ENCODE measurements around the gene PRPH2. TPM values are rescaled to one million over a fixed set of nuclear protein-coding genes. Genes with fewer than 3 reads are reported as not detected.

Gene PRPH2, protein sequence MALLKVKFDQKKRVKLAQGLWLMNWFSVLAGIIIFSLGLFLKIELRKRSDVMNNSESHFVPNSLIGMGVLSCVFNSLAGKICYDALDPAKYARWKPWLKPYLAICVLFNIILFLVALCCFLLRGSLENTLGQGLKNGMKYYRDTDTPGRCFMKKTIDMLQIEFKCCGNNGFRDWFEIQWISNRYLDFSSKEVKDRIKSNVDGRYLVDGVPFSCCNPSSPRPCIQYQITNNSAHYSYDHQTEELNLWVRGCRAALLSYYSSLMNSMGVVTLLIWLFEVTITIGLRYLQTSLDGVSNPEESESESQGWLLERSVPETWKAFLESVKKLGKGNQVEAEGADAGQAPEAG
- not detected for total RNA-seq

DNA sequence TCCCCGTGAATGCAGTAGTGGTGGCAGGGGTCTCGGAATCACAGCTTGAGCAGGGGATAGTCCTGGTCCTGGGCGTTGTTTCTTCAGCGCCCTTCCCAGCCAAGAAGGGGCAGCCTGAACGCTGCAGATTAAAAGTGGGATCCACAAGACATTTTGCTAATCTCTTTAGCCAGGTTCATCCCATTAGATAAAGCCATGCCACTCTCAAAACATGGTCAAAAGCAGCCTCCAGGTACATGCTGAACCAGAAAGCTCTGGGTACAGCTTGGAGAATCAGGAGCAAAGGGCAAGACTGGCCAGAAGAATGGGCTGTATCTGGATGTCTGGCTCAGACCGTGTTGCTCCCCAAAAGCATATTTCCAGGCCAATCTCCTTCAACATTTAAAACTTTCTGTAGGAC lies at the start of gene PRPH2:
PRPH2 (minus strand) TSS at position 101 of the 400 bp plus-strand sequence. CDS start 263 bp downstream, outside the sequence.
- Histone ChIP-seq H3K9me3 (no peaks in the 10 kb centered on the region), H3K27me3 (no peaks in the 10 kb centered on the region), H3K4me1 (peaks cover 17% of the 10 kb centered on the region), H3K27ac (no peak within 1 kb of the TSS), H3K4me3 (no peak within 1 kb of the TSS), H3K36me3 (no peaks in the 10 kb centered on the region)
- DNase-seq (ENCODE audit: extremely low spot score in 2 of 2), result no peak
- intact Hi-C loops (cut with DNase I), result loop anchor here (10.0 kb wide), 1 partner anchor 152 kb away; the partner anchor contains the start of gene RPL7L1
- TF ChIP-seq POLR2A (IDR thresholded peaks at IDR 0.05) (no peak), POLR2AphosphoS5 (IDR thresholded peaks at IDR 0.05; ENCODE audit: insufficient read depth in 1 of 2, low read depth in 1 of 2) (no peak)
- TF ChIP-seq, protein P1, sequence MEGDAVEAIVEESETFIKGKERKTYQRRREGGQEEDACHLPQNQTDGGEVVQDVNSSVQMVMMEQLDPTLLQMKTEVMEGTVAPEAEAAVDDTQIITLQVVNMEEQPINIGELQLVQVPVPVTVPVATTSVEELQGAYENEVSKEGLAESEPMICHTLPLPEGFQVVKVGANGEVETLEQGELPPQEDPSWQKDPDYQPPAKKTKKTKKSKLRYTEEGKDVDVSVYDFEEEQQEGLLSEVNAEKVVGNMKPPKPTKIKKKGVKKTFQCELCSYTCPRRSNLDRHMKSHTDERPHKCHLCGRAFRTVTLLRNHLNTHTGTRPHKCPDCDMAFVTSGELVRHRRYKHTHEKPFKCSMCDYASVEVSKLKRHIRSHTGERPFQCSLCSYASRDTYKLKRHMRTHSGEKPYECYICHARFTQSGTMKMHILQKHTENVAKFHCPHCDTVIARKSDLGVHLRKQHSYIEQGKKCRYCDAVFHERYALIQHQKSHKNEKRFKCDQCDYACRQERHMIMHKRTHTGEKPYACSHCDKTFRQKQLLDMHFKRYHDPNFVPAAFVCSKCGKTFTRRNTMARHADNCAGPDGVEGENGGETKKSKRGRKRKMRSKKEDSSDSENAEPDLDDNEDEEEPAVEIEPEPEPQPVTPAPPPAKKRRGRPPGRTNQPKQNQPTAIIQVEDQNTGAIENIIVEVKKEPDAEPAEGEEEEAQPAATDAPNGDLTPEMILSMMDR (IDR thresholded peaks at IDR 0.05), result no peak

DNA sequence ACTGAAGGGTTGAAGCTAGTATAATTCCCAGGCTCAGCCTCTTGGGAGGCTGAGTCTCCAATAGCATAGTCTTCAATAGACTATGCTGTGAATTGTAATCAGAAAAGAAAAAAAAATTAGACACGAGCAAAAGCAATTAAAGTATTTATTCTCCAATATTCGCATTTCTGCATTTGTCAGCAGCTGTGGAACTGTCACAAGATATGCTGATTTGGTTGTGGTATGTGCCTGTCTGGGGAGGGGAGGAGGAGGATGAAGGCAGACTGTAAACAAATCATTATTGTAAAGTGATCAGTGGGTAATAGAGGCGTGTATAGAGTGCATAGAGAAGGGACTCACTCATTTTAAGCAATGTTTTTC lies 49.3 kb upstream of the PRPH2 start:
- H3K4me3 ChIP-seq, result no peak overlapping the region
- intact Hi-C loops (cut with DNase I), result no loop called here
- no peak for TF ChIP-seq POLR2AphosphoS5 (IDR thresholded peaks at IDR 0.05; ENCODE audit: insufficient read depth in 1 of 2, low read depth in 1 of 2)
- TF ChIP-seq, protein P1 (IDR thresholded peaks at IDR 0.05), result no peak
- TF ChIP-seq POLR2A (IDR thresholded peaks at IDR 0.05), result no peak
- H3K4me1 ChIP-seq, result peaks cover 16% of the 10 kb centered on the region
- DNase-seq (ENCODE audit: extremely low spot score in 2 of 2), result no peak
- no peaks in the 10 kb centered on the region for H3K27me3 ChIP-seq
- no peaks in the 10 kb centered on the region for H3K36me3 ChIP-seq
- H3K27ac ChIP-seq, result no peak overlapping the region
- H3K9me3 ChIP-seq, result no peaks in the 10 kb centered on the region

DNA sequence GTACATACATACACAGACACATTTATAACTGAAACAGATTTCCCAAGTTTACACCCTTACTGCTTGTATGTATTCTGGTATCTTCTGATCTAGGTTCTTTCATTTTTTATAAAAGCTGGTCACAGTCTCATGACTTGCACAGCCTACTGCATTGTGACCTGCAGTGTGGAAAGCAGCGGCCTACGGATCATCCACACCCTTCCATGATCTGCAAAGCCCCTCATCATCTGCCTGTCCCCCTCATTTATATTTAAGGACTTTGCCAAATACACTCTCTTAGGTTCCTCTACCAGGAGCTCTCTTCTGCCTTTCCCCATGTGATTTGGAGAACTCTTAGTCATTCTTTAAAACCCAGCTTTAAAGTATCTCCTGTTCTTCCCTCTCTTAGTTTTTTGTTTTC lies 47.4 kb upstream of the PRPH2 start:
- Histone ChIP-seq H3K36me3 (no peaks in the 10 kb centered on the region), H3K27me3 (no peaks in the 10 kb centered on the region), H3K9me3 (no peaks in the 10 kb centered on the region), H3K4me1 (peaks cover 16% of the 10 kb centered on the region), H3K27ac (no peak overlapping the region), H3K4me3 (no peak overlapping the region)
- intact Hi-C loops (cut with DNase I), result loop anchor here (10.0 kb wide), 1 partner anchor 55 kb away; no protein-coding TSS in a partner anchor
- TF ChIP-seq, protein P1 (IDR thresholded peaks at IDR 0.05), result no peak
- TF ChIP-seq POLR2A (IDR thresholded peaks at IDR 0.05) (no peak), POLR2AphosphoS5 (IDR thresholded peaks at IDR 0.05; ENCODE audit: insufficient read depth in 1 of 2, low read depth in 1 of 2) (no peak)
- no peak for DNase-seq (ENCODE audit: extremely low spot score in 2 of 2)

DNA sequence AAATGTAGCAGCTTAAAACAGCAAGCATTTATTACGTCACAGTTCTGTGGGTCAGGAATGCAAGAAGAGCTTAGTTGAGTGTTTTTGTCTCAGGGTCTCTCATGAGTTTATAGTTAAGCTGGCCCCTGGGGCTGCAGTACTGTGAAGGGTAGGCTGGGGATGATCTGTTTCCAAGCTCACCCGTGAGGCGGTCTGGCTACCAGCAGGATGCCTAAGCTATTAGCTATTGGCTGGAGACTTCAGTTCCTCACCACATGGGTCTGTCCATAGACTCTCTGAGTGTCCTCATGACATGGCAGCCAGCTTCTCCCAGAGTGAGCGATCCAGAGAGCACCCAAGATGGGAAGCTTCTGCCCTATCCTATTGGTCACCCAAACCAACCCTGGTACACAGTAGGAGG lies 46.7 kb upstream of the PRPH2 start:
- H3K36me3 ChIP-seq, result no peaks in the 10 kb centered on the region
- no peak for DNase-seq (ENCODE audit: extremely low spot score in 2 of 2)
- TF ChIP-seq POLR2AphosphoS5 (IDR thresholded peaks at IDR 0.05; ENCODE audit: insufficient read depth in 1 of 2, low read depth in 1 of 2) (no peak), POLR2A (IDR thresholded peaks at IDR 0.05) (no peak)
- TF ChIP-seq, protein P1 (IDR thresholded peaks at IDR 0.05), result no peak
- H3K9me3 ChIP-seq, result no peaks in the 10 kb centered on the region
- H3K27me3 ChIP-seq, result no peaks in the 10 kb centered on the region
- no peak overlapping the region for H3K27ac ChIP-seq
- intact Hi-C loops (cut with DNase I), result loop anchor here (10.0 kb wide), 1 partner anchor 56 kb away; no protein-coding TSS in a partner anchor
- peaks cover 16% of the 10 kb centered on the region for H3K4me1 ChIP-seq
- no peak overlapping the region for H3K4me3 ChIP-seq

DNA sequence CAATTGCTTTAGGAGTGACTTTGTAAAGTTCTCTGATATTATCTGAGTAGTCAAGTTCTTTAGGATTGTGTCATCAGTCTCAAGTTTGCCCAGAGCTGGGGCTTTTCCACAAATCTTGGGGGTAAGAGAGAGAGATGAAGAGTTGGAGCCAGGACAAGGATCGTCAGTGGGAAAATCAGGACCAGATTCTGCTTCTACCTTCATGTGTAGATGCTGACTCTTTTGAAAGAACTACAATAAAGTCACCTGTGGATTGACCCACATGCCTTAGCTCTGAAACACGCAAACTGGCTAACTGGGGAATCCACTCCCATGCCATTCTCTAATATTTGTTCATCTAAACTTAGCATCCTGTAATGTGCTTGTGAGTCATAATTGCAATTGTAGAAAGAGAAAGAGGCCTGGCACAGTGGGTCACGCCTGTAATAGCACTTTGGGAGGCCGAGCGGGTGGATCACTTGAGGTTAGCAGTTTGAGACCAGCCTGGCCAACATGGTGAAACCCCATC lies 43.8 kb upstream of the PRPH2 start:
- no peaks in the 10 kb centered on the region for H3K36me3 ChIP-seq
- H3K27ac ChIP-seq, result no peak overlapping the region
- no peak for TF ChIP-seq POLR2AphosphoS5 (IDR thresholded peaks at IDR 0.05; ENCODE audit: insufficient read depth in 1 of 2, low read depth in 1 of 2)
- TF ChIP-seq POLR2A (IDR thresholded peaks at IDR 0.05), result no peak
- TF ChIP-seq, protein P1 (IDR thresholded peaks at IDR 0.05), result no peak
- DNase-seq (ENCODE audit: extremely low spot score in 2 of 2), result no peak
- H3K4me1 ChIP-seq, result peaks cover 9% of the 10 kb centered on the region
- H3K27me3 ChIP-seq, result no peaks in the 10 kb centered on the region
- H3K4me3 ChIP-seq, result no peak overlapping the region
- intact Hi-C loops (cut with DNase I), result loop anchor here (10.0 kb wide), 1 partner anchor 59 kb away; no protein-coding TSS in a partner anchor
- no peaks in the 10 kb centered on the region for H3K9me3 ChIP-seq
